ENCODE measurements around the gene SLX4.
"Not testable (repeated sequence)": the region's sequence is repeated elsewhere in the genome, so short reads cannot be mapped to it uniquely, and the experiment has no call there.

Gene SLX4, protein sequence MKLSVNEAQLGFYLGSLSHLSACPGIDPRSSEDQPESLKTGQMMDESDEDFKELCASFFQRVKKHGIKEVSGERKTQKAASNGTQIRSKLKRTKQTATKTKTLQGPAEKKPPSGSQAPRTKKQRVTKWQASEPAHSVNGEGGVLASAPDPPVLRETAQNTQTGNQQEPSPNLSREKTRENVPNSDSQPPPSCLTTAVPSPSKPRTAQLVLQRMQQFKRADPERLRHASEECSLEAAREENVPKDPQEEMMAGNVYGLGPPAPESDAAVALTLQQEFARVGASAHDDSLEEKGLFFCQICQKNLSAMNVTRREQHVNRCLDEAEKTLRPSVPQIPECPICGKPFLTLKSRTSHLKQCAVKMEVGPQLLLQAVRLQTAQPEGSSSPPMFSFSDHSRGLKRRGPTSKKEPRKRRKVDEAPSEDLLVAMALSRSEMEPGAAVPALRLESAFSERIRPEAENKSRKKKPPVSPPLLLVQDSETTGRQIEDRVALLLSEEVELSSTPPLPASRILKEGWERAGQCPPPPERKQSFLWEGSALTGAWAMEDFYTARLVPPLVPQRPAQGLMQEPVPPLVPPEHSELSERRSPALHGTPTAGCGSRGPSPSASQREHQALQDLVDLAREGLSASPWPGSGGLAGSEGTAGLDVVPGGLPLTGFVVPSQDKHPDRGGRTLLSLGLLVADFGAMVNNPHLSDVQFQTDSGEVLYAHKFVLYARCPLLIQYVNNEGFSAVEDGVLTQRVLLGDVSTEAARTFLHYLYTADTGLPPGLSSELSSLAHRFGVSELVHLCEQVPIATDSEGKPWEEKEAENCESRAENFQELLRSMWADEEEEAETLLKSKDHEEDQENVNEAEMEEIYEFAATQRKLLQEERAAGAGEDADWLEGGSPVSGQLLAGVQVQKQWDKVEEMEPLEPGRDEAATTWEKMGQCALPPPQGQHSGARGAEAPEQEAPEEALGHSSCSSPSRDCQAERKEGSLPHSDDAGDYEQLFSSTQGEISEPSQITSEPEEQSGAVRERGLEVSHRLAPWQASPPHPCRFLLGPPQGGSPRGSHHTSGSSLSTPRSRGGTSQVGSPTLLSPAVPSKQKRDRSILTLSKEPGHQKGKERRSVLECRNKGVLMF (N-terminal part only)

DNA sequence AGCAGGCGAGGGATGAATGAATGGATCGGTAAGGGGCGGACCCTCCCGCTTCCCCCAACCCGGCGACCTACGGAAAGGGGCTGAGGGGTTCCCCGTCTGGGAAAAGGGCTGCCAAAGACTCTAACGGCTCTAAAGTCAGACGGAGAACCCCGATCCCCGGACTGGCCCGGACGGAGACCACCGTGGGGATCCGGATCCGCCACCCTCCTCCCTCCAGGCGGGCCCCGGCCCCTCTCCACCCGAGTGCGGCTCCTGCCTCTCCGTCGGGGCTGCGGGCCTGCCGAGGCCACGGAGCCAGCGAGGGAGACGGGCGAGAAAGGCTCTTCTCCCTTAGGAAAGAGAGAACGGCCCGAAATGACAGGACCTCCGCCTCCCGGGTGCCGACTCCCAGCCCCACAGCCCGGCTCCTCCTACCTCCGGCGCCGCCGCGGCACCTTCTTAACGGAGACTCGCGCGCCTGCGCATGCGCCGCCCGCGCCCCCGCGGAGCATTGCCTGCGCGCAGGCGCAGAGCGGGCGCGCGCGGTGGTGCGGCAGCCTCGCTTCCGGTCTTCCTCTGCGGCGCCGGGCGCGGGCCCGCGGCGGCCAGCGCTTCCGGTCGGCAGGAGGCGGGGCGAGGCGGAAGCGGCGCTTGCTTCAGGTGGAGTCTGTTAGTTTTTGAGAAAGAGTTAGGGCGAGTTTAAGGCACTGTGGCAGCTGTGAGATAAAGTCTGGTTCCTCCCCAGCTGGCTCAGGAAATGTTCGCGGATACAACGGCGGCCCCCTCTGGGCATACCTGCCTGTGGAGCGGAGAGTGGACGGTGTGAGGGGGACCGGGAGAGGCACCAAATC, at the start of gene SLX4:
Gene SLX4, minus strand, starts transcription at position 461 of the 830 bp plus-strand sequence. CDS start 2,642 bp downstream, outside the sequence.
- DNase-seq, result peak; percentile 79

DNA sequence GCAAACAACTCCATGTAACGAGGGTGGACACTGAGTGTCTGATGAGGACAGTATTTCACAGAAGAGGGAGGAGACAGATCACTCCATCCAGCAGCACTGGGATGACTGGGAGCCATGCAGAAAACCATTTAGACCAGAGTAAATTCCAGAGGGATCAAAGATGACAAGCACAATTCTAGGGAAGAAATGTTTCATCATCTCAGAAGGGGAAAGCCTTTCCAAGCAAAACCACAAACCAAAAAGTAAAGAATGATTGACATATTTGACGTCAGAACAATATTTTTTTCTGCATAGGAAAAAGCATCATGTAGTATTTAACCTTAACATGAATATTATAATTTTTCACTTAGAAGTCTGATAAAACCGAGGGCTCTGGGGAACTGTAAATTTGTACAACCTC, 47.8 kb upstream of the SLX4 start:
- no peak for DNase-seq

DNA sequence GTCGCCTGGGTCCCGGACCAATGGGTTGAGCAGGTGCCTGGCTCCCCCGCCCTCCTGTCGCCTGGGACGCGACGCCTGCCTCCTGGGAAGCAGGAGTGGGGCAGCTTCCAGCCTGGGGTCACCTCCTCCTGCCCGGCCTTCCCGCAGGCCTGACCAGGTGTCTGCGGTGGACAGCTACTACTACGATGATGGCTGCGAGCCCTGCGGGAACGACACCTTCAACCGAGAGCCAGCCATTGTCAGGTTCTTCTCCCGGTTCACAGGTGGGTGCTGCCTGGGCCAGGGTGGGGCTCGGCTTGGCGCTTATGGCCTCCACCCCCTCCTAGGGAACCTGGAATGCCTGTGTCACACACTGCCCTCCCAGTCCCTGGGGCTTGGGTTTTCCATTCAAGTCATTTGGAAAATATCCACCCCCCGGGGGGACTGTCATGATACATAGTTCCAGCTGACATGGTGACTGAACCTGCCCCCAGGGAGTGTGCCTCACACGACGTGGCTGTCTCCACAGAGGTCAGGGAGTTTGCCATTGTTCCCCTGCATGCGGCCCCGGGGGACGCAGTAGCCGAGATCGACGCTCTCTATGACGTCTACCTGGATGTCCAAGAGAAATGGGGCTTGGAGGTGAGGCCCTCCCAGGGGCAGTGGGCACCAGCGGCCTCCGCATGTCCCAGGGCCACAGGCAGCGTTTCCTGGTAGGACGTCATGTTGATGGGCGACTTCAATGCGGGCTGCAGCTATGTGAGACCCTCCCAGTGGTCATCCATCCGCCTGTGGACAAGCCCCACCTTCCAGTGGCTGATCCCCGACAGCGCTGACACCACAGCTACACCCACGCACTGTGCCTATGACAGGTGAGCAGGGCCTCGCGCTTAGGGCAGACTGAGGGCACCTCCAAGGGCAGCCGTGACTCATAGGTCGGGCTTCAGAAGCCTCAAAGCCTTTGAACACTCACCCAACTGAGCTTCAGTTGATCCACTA, 45.4 kb upstream of the SLX4 start:
- DNase-seq, result peak; percentile 44

DNA sequence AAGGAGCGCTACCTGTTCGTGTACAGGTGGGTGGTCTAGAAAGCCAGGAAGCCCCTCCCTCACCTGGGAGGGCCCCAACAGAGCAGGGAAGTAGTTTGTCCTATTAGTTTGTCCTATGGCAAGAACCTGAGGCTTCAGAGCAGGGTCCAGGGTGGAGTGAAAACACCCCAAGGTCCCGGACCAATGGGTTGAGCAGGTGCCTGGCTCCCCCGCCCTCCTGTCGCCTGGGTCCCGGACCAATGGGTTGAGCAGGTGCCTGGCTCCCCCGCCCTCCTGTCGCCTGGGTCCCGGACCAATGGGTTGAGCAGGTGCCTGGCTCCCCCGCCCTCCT, 44.7 kb upstream of the SLX4 start:
- DNase-seq, result not testable (repeated sequence)

DNA sequence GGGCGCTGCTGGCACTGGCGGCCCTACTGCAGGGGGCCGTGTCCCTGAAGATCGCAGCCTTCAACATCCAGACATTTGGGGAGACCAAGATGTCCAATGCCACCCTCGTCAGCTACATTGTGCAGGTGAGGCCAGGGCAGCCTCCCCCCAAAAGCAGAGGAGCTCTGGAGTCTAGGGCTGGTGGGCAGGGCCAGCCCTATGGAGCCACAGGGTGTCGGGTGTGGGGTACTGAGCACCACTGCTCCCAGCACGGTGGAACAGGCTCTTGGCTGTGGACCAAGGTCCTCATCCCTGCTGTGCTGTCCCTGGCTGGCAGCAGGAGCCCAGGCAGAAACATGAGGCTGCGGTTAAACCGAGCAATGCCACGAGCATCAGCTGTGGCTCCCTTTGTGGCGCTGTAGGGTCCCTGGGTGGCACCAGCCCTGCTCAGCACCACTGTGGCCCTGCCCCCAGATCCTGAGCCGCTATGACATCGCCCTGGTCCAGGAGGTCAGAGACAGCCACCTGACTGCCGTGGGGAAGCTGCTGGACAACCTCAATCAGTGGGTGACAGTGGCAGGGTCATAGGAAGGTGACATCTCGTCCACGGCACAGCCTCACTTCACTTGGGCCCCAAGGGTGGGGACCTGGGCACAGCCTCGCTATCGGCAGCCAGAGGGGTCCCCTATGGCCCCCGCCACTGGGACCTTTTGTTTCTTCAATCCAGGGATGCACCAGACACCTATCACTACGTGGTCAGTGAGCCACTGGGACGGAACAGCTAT, 44.2 kb upstream of the SLX4 start:
- no peak for DNase-seq

DNA sequence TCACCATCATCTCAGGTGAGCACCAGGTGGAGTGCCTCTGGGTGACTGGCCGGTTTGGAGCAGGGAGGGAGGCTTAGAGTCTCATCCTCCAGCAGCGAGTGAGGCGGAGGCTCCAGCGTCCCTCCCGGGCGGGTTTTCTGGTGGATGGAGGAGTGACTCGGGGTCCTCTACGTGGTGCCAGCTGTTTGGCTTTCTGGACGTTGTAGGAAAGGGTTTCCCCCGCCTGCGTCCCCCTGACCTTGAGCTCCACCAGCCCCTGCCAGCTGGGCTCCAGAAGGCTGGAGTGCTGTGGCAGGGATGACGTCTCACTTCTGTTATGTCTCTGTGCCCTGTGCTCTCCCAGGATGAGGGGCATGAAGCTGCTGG, 43.6 kb upstream of the SLX4 start:
- no peak for DNase-seq

DNA sequence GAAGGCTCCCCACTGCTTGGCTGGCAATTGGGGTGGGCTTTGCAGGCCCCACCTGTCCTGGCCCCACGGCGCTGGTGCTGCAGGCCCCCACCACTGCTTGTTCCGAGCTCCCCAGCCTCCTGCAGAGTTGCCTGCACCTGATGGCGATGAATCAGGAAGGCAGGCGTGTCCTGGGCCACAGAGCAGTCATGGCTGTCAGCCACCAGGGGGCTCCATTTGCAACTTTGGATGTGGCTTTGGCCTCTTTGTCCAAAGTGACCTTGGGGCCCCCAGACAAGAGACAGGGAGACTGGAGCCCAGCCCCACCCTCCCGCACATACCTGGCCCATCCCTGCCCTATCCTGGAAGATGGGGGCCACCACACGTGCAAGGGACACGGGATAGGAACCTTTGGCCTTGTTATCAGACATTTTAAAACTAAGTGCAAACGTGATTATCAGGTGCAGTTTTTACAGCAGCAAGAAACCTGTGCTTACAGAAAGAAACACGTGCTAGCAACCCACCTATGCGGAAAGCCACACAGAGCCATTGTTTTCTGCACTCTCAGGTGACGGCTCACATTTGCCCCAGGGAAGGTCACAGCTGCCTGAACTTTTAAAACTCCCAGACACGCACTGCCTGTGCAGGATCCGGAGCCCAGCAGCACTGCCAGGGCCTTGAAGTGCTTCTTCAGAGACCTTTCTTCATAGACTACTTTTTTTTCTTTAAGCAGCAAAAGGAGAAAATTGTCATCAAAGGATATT, 43.0 kb upstream of the SLX4 start, which contains the start of gene DNASE1:
Gene DNASE1, plus strand, starts transcription at position 443 of the 743 bp plus-strand sequence. CDS start 683 bp downstream, outside the sequence.
- DNase-seq, result peak; percentile 37

DNA sequence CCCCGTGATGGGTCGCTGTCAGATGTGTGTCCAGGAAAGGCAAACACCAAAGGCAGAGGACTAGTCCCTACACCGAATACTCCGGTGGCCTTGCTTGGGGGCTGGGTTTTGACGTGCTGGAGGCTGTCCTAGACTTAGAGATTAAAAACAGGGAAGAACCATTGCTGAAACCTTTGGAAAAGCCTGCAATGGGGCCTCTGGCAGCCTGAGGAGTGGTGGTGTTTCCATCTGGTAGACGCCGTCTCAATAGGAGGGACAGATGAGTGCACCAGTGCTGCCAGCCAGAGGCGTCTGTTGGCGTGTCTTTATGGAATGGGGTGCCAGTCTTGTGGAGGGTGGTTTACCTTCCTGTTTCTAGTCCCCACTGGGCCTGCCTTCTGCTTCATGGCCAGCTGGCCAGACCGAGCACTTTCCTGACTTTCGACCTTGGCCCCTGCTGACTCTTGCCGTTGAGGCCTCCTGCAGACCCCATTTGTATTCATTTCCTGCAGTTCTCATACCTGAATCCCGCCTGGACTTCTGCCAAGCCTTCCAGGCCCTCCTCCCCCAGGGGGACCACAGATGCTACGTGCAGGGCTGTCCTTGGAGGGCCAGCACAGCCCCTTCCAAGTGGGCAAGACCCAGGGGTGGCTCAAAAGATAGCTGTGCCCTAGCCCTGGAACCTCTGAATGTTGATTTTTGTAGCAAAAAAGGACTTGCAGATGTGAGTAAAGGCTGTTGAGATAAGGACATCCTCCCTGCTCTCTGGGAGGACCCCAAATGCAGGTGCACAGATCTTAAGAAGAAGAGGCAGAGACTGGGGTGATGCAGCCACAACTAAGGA, 41.2 kb upstream of the SLX4 start:
- DNase-seq, result no peak

DNA sequence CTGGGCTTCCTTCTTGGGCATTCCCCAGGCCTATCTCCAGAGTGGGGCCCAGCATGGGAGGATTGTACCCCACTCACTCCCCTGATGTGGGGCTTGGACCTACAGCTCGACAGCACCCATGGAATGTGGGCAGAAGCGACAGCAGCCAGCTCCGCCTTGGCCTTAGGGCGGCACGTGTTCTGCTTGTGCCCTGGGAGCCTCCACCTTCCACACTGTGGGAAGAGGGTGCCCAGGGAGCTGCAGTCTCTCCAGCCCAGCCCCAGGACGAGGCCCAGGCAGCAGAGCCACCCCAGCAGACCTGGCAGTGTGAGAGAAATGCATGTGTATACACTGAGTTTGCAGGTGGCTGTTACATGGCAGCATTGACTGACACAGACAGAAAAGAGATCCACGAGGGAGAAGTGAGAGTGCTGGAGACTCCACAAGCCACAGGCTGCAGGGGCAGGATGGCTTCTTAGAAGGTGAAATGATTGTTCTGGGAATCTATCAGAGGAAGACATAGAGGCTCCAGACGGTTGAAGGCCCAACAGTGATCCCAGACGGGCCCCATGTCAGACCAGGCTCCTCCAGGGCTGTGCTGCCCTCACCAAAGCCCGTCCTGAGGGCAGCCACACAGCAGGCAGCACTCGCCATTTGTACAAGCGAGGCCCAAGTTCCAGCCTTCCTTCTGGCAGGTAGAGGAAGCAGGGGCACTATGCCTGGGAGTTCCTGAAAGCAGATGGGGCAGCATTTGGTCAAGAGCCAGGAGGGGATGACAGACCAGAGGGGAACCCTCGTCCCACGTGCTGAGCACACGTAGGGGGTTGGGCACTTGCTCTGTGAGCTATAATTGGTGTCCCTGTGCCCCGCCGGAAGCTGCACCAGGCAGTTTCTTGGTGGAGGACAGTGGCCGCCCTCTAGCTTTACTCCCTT, 40.3 kb upstream of the SLX4 start:
- no peak for DNase-seq

DNA sequence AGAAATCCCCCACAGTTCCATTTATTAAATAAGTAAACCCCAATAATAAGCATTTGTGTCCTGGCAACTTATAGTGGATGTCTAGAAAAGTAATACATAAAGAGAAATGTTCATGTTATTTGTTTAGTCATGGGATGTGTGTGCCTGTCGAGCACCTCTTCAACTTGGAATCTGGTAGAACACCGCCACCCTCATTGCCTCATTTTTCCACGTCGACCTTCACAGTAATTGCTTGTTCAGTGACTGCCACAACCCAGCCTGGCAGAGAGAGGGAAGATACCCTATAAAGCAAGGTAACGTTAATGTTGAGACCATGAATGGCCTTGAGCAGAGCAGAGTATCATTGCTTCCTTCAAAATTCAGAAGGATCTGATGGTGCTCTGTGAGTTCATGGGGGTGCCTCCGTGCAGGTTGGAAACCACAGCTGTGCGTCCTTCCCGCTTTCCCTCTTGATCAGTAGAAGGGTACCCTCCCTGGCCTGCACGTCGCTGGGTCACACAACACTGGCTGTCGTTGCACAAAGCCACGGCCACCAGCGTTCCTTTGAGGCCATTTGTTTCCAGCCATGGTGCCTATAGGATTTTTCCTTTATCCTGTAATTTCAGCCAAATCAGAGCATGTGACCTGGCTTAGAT, 39.3 kb upstream of the SLX4 start:
- DNase-seq, result no peak

DNA sequence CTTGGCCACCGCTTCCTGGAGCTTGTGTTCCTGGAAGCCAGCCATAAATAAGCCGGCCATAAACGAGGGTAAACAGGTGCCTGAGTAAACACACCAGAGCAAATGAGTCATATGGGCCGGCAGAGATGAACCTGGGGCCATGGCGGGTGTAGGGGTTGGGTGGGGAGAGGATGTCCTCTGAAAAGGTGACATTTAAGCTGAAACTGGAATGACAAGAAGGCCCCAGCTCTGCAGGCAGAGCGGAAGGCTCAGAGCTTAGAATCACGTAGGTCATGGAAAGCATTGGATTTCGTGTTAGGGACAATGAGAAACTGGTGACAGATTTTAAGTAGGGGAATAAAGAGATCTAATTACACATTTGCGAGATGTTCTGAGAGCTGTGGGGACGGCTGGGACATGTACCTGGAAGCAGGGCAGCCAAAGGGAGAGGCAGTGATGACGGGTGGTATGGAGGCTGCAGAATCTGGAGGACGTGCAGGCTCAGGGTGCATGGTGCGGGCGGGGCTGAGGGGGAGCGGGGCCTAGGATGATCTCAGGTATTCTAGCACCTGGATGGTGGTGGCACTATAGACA, 35.0 kb upstream of the SLX4 start:
- no peak for DNase-seq

DNA sequence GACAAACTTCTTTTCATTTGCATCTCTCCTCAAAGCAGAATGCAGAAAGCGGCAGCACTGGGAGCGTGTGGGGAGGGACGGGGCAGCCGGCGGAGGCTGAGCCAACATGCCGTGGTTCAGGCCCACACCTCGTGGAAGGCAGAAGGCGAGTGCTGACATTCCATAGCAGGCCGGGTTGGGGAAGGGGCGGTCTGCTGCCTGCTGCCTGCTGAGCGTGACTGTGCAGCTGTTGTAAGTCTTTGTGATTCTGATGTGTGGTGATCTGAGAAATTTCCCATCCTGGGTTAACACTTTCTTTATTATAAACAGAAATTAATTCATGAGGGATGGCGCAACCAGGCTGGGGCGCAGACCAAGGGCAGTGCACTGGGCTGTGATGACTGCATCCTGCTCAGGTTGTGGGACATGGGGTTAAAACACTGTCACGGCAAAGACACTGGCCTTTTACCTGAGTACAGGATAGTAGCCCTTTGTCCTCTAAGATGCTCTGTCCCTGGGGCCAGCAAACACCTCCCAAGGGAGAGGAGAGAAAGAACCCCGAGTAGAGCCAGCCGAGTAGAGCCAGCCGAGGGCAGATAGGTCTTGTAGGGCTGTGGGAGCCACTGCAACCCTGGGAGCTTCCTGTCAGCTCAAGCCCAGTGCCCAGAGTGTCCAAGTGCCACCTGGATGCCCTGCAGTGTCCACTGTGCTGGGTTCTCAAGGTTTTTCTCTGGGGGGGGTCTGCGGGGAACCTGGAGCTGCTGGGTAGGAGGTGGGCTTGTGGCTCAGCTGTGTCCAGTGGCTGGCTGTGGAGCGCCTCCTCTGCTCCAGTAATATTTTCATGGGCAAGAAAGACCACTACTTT, 34.3 kb upstream of the SLX4 start:
- DNase-seq, result no peak

DNA sequence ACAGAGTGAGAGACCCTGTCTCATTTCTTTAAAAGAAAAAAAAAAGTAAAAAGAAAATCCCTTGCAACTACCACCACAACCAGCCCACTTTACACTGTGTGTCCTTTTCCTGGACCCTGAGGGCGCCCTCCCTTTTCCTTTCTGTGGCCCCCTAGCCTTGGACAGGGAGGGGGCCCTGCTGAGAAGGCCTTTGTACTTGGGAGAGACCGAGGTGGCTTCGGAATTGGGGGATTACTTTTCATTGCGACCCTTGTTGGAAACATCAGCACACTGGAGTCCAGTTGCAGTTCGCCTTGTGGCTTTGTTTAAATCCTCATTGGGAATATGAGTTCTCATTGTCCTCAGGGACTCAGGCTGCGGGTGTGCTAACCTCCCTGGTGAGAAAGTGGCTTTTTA, 33.7 kb upstream of the SLX4 start:
- no peak for DNase-seq

DNA sequence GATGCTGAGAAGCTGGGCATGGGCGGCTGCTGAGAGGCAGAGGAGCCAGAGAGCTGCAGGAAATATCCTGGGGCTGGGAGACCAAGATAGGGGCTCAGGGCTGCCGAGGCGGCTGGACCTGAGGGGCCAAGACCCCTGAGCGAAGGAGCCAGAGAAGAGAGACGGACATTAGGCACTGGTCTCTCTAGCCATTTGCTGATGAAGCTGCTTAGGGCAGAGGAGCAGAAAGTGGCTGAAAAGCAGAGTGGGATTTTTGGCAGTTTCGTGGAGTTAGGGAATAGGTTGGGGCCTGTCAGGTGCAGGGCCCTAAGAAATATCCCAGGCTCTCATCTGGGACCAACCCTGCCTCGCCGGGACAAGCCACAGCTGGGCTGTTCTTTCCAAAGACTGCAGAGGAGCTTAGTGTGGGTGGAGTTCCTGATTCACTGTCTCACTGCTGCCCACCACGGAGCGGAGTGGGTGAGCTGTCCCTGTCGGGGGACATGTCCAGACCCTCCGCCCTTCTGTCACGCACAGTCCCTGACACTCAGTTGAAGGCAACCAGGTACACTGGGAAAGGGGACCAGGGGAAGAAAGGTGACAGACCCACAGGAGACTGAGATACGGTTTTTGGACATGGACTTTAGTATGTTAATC, 31.8 kb upstream of the SLX4 start:
- no peak for DNase-seq

DNA sequence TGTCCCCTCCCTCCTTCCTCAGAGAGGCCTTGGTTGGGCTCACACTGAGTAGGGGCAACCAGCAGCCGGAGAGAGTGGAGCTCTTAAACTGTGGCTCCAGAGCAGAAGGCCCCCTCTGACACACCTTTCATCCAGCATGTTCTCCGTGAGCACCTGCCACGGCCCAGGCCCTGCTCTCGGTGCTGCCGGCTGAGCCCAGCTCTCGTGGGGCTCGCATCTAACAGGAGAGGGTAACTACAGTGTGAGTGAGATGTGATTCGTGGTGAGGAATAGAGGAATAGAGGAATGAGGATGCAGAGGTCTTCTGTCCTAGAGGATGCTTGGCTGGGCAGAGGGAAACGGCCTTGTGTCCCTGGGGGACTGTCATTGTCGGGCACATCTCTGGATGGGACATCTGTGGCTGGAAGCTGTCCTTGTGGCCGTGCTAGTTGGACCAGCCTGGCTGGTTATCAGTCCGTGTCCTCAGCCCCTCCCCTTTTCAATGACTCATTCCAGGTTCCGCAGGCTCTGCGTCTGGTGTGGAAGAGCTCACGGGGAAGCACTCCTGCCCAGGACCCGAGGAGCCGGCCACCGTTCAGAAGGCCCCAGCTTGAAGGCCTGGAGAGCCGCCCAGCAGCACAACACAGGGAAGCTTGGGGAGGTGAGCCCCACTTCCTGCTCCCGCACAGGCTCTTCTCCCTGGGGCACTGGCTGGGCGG, 31.1 kb upstream of the SLX4 start:
- DNase-seq, result no peak
